HepG2 (cell line): Measurements from ENCODE around the gene ITGAX. TPM values are rescaled to one million over a fixed set of nuclear protein-coding genes. Genes with fewer than 3 reads are reported as not detected.

Source experiments
- ATAC-seq: fragments of 200-7000 bp; cut with Tn5 transposase; 3 replicates; pipeline ENCODE4 v1.9.1; 2020; ENCODE audit warnings: mild to moderate bottlenecking, moderate library complexity
- BruUV-seq: library from RNA; stranded (reverse); fragments of 400-500 nt; replicated peaks from 2 replicates; lab custom pipeline; 2021; lab: Mats Ljungman, UMichigan
- CTCF ChIA-PET: fragments of 300-600 bp; formaldehyde crosslinking; extraction: SDS; loops from one replicate; lab custom pipeline; 2021; ENCODE audit warnings: low total read pairs, inconsistent platforms, low intra/inter-chr PET ratio; lab: Yijun Ruan, JAX
- POLR2A ChIA-PET: fragments of 350-600 bp; sonication (Branson Sonifier 250); formaldehyde crosslinking; loops from one replicate; lab custom pipeline; 2020; ENCODE audit warnings: antibody characterized with exemption, inconsistent platforms; lab: Yijun Ruan, JAX
- DNase-seq: peaks from one replicate; pipeline ENCODE4 v3.0.0-alpha.2; 2015; ENCODE audit warnings: low spot score
- FAIRE-seq: peaks from 3 replicates; lab custom pipeline; 2011; peaks lifted over from hg19 to GRCh38; lab: Jason Lieb, UNC
- H2AFZ ChIP-seq: one replicate; pipeline ENCODE4 v1.6.1; 2011; ENCODE audit warnings: low read length, inconsistent platforms
- H3K27ac ChIP-seq: fragments of 300-600 bp; 3 replicates; pipeline ENCODE4 v1.8.0; 2011; ENCODE audit warnings: mixed run types, mild to moderate bottlenecking, mixed read lengths, low read length, inconsistent platforms; ENCODE audit not compliant: insufficient read depth; ENCODE audit errors: extremely low read length
- H3K27me3 ChIP-seq, 2 experiments: fragments of 200-600 bp in 1 of 2; 2 replicates in 1 of 2; 3 replicates in 1 of 2; pipeline versions ENCODE4 v1.6.0 to v1.8.0; 2011; ENCODE audit warnings: low read length in 2 of 2, mild to moderate bottlenecking in 2 of 2, moderate library complexity in 2 of 2, inconsistent platforms in 1 of 2; ENCODE audit not compliant: insufficient read depth in 2 of 2, control insufficient read depth in 1 of 2
- H3K36me3 ChIP-seq, 2 experiments: fragments of 200-600 bp in 1 of 2; replicated peaks in 1 of 2; 2 replicates in 1 of 2; 3 replicates in 1 of 2; pipeline versions ENCODE4 v1.5.1 to v1.8.0; 2011; ENCODE audit warnings: low read length in 2 of 2, inconsistent platforms in 1 of 2; ENCODE audit not compliant: insufficient read depth in 2 of 2, control insufficient read depth in 1 of 2
- H3K4me1 ChIP-seq: 2 replicates; pipeline ENCODE4 v1.5.1; 2012; ENCODE audit warnings: low read length, inconsistent platforms; ENCODE audit not compliant: insufficient read depth
- H3K4me2 ChIP-seq: 2 replicates; pipeline ENCODE4 v1.6.0; 2011; ENCODE audit warnings: low read depth, low read length, inconsistent platforms
- H3K4me3 ChIP-seq, 3 experiments: fragments of 200-600 bp in 1 of 3; sonication (generic), shearing (Covaris generic) in 1 of 3; replicated peaks in 1 of 3; 2 replicates each; pipeline ENCODE4 v1.5.1; 2011 to 2016; ENCODE audit warnings: low read length in 3 of 3, inconsistent platforms in 2 of 3, low read depth in 2 of 3, mild to moderate bottlenecking in 2 of 3, control low read depth in 1 of 3, mixed read lengths in 1 of 3; ENCODE audit not compliant: insufficient read depth in 1 of 3
- H3K79me2 ChIP-seq: one replicate; pipeline ENCODE4 v1.6.1; 2011; ENCODE audit warnings: low read length, inconsistent platforms; ENCODE audit not compliant: insufficient read depth
- H3K9ac ChIP-seq: 2 replicates; pipeline ENCODE4 v1.6.0; 2011; ENCODE audit warnings: mild to moderate bottlenecking, low read depth, low read length, inconsistent platforms; ENCODE audit not compliant: insufficient read depth
- H3K9me3 ChIP-seq: 2 replicates; pipeline ENCODE4 v1.5.1; 2012; ENCODE audit warnings: mild to moderate bottlenecking, low read length
- H4K20me1 ChIP-seq: 2 replicates; pipeline ENCODE4 v1.6.0; 2011; ENCODE audit warnings: inconsistent platforms, mild to moderate bottlenecking, low read length, moderate library complexity; ENCODE audit not compliant: insufficient read depth
- ARHGAP35 ChIP-seq: sonication (generic); formaldehyde crosslinking; IDR thresholded peaks from 2 replicates; pipeline ENCODE4 v1.9.0; 2022; ENCODE audit warnings: mild to moderate bottlenecking, inconsistent platforms, moderate library complexity, missing genetic modification reagents, borderline replicate concordance
- HNRNPLL ChIP-seq: fragments of 200-400 bp; formaldehyde crosslinking; IDR thresholded peaks from 2 replicates; pipeline ENCODE4 v1.6.1; 2017; ENCODE audit warnings: mild to moderate bottlenecking, low read depth, low read length; ENCODE audit not compliant: poor library complexity, severe bottlenecking
- LRRFIP1 ChIP-seq: sonication (generic); formaldehyde crosslinking; conservative IDR thresholded peaks from 2 replicates; pipeline ENCODE4 v1.4.0; 2020; ENCODE audit warnings: missing genetic modification reagents
- NFYB ChIP-seq: sonication (generic); formaldehyde crosslinking; IDR thresholded peaks from 2 replicates; pipeline ENCODE4 v1.4.0; 2020; ENCODE audit warnings: missing genetic modification reagents
- ZFY ChIP-seq: sonication (generic); formaldehyde crosslinking; IDR thresholded peaks from 2 replicates; pipeline ENCODE4 v1.4.0; 2020; ENCODE audit warnings: missing genetic modification reagents
- ZKSCAN1 ChIP-seq: fragments of 150-350 bp; IDR thresholded peaks from 2 replicates; pipeline ENCODE4 v1.6.1; 2014; ENCODE audit warnings: low read length
- WGBS: methylation state at CpG from one replicate; pipeline ENCODE4 v1.1.6; 2017; ENCODE audit warnings: low lambda C conversion rate; 5-methylcytosine and 5-hydroxymethylcytosine counted together
- in situ Hi-C: cut with HindIII; loops from 2 replicates; pipeline ENCODE4 v1.10.0; 2017; ENCODE audit warnings: low pct_unique_long_range_greater_than_20kb; ENCODE audit not compliant: extremely low pct_ligation_motif_present
- intact Hi-C: fragments of 100-400 bp; cut with micrococcal nuclease; formaldehyde crosslinking; loops from one replicate; pipeline ENCODE4 v1.10.0; 2022; ENCODE audit not compliant: unreplicated experiment
- polyA plus RNA-seq, 8 experiments: library from polyadenylated mRNA; depleted of rRNA in 3 of 8; stranded (reverse) in 7 of 8; unstranded in 1 of 8; fragments of >200 nt; fragmentation: Illumina TruSeq in 4 of 8; extraction: Trizol in 4 of 8; gene quantifications; 2 replicates each; pipeline versions ENCODE4 v1.2.1 to v1.2.3, GENCODE V29; 2011 to 2016; ENCODE audit warnings: low read depth in 4 of 8, missing spikeins in 1 of 8, mixed read lengths in 1 of 8; ENCODE audit not compliant: insufficient read depth in 1 of 8
- total RNA-seq, 5 experiments: library from RNA; depleted of rRNA; stranded (reverse); fragments of >200 nt; fragmentation: Illumina TruSeq; extraction: Trizol; gene quantifications; 2 replicates each; pipeline ENCODE4 v1.2.3, GENCODE V29; 2016; ENCODE audit warnings: low read depth in 1 of 5

Gene ITGAX
- total and polyA plus RNA-seq, 2 of the 13 experiments (the other 11 are each of a cell fraction or from before 2014, with no cell fraction given), result 0.32 TPM; not detected in 1

DNA sequence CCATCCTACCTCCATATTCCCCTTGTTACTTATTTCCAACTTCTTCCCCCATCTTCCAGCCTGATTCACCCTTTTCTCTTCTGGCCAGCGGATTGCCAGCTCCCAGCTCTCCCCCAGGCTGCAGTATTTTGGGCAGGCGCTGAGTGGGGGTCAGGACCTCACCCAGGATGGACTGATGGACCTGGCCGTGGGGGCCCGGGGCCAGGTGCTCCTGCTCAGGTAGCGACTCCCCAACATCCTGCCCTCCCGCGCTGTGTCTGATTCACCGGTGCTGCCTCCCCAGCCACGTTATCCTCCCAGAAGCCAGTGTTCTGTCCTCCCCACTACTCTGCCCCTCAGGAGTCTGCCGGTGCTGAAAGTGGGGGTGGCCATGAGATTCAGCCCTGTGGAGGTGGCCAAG lies 57.8 kb downstream of the ITGAX start (continued):
- TF ChIP-seq LRRFIP1 (CRISPR knock-in tag), result no peak
- TF ChIP-seq ZKSCAN1, result no peak

GRCh38 chr16:31413381-31413780 lies 58.4 kb downstream of the ITGAX start:
- in situ Hi-C loops (no loop called here), intact Hi-C loops (no loop called here)
- Histone ChIP-seq H3K4me3 (no peak overlapping the region), H3K9ac (no peak overlapping the region), H3K9me3 (no peaks in the 10 kb centered on the region), H3K36me3 (no peaks in the 10 kb centered on the region), H4K20me1 (no peaks in the 10 kb centered on the region), H3K4me2 (no peak overlapping the region), H3K27me3 (peaks cover 3 to 65% of the 10 kb centered on the region in 2 experiments; a peak in 4 of 5 replicates), H3K27ac (no peak overlapping the region)
- FAIRE-seq, result no peak
- ATAC-seq, result no peak
- POLR2A ChIA-PET, result no interaction called here
- no peak for DNase-seq
- no TSS peak for BruUV-seq
- CTCF ChIA-PET, result no interaction called here
- no peak for TF ChIP-seq ARHGAP35 (CRISPR knock-in tag)
- TF ChIP-seq LRRFIP1 (CRISPR knock-in tag), result no peak
- TF ChIP-seq ZFY (CRISPR knock-in tag), result no peak
- TF ChIP-seq NFYB (CRISPR knock-in tag), result no peak
- TF ChIP-seq HNRNPLL, result no peak
- TF ChIP-seq, all 625 proteins: peak for 0
- H3K4me1 ChIP-seq, result no peaks in the 10 kb centered on the region
- H2AFZ ChIP-seq, result no peak overlapping the region
- no peaks in the 10 kb centered on the region for H3K79me2 ChIP-seq
- WGBS, result 37% methylated on average over 5 of the region's 5 CpGs
